MCF 10A (cell line): Measurements from ENCODE around the gene PLEKHA1. TPM values are rescaled to one million over a fixed set of nuclear protein-coding genes. Genes with fewer than 3 reads are reported as not detected.

Experiments used
- BruUV-seq: library from RNA; stranded (reverse); fragments of 400-500 nt; replicated peaks from 2 replicates; lab custom pipeline; 2021; lab: Mats Ljungman, UMichigan
- CTCF ChIA-PET: fragments of 300-600 bp; sonication (Branson Sonifier 250); formaldehyde crosslinking; extraction: SDS; loops from one replicate; lab custom pipeline; 2021; ENCODE audit warnings: antibody characterized with exemption, inconsistent platforms; lab: Yijun Ruan, JAX
- POLR2A ChIA-PET: fragments of 300-600, 350-650 bp; sonication (Branson Sonifier 250); formaldehyde crosslinking; extraction: SDS; loops from one replicate; lab custom pipeline; 2020; ENCODE audit warnings: antibody characterized with exemption, inconsistent platforms; lab: Yijun Ruan, JAX
- DNase-seq: peaks from one replicate; pipeline ENCODE4 v3.0.0-alpha.2; 2018; ENCODE audit not compliant: unreplicated experiment
- H3K27ac Mint-ChIP-seq: one replicate; pipeline ENCODE4 v1.8.0; 2022; ENCODE audit warnings: mild to moderate bottlenecking, low read depth, mixed read lengths; ENCODE audit not compliant: unreplicated experiment
- H3K27me3 Mint-ChIP-seq: one replicate; pipeline ENCODE4 v1.8.0; 2022; ENCODE audit warnings: mixed read lengths; ENCODE audit not compliant: insufficient read depth, unreplicated experiment
- H3K36me3 Mint-ChIP-seq: one replicate; pipeline ENCODE4 v1.8.0; 2022; ENCODE audit warnings: mild to moderate bottlenecking, moderate library complexity, mixed read lengths; ENCODE audit not compliant: insufficient read depth, unreplicated experiment
- H3K4me1 Mint-ChIP-seq: one replicate; pipeline ENCODE4 v1.8.0; 2022; ENCODE audit warnings: mixed read lengths; ENCODE audit not compliant: insufficient read depth, unreplicated experiment
- H3K4me3 Mint-ChIP-seq: one replicate; pipeline ENCODE4 v1.8.0; 2022; ENCODE audit warnings: mild to moderate bottlenecking, moderate library complexity, mixed read lengths; ENCODE audit not compliant: unreplicated experiment
- H3K9me3 Mint-ChIP-seq: one replicate; pipeline ENCODE4 v1.8.0; 2022; ENCODE audit warnings: mixed read lengths; ENCODE audit not compliant: unreplicated experiment
- CTCF ChIP-seq: fragments of 200-600 bp; IDR thresholded peaks from one replicate; pipeline ENCODE4 v1.8.0; 2022; ENCODE audit warnings: antibody characterized with exemption, mild to moderate bottlenecking; ENCODE audit not compliant: unreplicated experiment
- intact Hi-C: fragments of 100-400 bp; cut with micrococcal nuclease; formaldehyde crosslinking; loops from 2 replicates; pipeline ENCODE4 v1.14.1; 2022
- microRNA-seq: library from miRNA; unstranded; fragments of <30 nt; microRNA quantifications from one replicate; pipeline ENCODE4 v1.2.0, GENCODE V29; 2022
- total RNA-seq: library from RNA; stranded (reverse); gene quantifications from 2 replicates; pipeline ENCODE4 v1.2.3, GENCODE V29; 2022

The PLEKHA1 gene
- total RNA-seq, 1 experiment from 2014 or later, result 55.8 TPM

- ChIA-PET POLR2A (interaction anchor here (0.6 to 2.6 kb wide), 3 partner anchors 10 to 95 kb away, joined by 3 to 17 read pairs (median 3); no protein-coding TSS in a partner anchor), CTCF (interaction anchor here (1.2 kb wide), 2 partner anchors 10 to 86 kb away, joined by 3 to 7 read pairs; no protein-coding TSS in a partner anchor)
- DNase-seq, result no peak
- Mint-ChIP-seq H3K4me1 (peaks cover 21% of the 10 kb centered on the region), H3K9me3 (peaks cover 8% of the 10 kb centered on the region), H3K27ac (no peak overlapping the region), H3K4me3 (no peak overlapping the region), H3K27me3 (no peaks in the 10 kb centered on the region), H3K36me3 (peaks cover 27% of the 10 kb centered on the region)
- no TSS peak for BruUV-seq
- intact Hi-C loops, result no loop called here
- no peak for TF ChIP-seq CTCF
Measured at GRCh38 chr10:122478971-122479370, 104.5 kb downstream of the PLEKHA1 start.

GRCh38 chr10:122480146-122480833 is 105.8 kb downstream of the PLEKHA1 start:
- intact Hi-C loops, result no loop called here
- peaks cover 17% of the 10 kb centered on the region for H3K4me1 Mint-ChIP-seq
- no peak overlapping the region for H3K4me3 Mint-ChIP-seq
- POLR2A ChIA-PET, result interaction anchor here (1.0 to 3.7 kb wide), 5 partner anchors 11 to 94 kb away, joined by 3 to 17 read pairs (median 3); no protein-coding TSS in a partner anchor
- no peak overlapping the region for H3K27ac Mint-ChIP-seq
- H3K9me3 Mint-ChIP-seq, result peaks cover 8% of the 10 kb centered on the region
- no TSS peak for BruUV-seq
- H3K36me3 Mint-ChIP-seq, result peaks cover 17% of the 10 kb centered on the region
- no peak for TF ChIP-seq CTCF
- no peaks in the 10 kb centered on the region for H3K27me3 Mint-ChIP-seq
- DNase-seq, result no peak
- CTCF ChIA-PET, result interaction anchor here (0.9 to 1.1 kb wide), 2 partner anchors 11 to 15 kb away, joined by 3 to 5 read pairs; no protein-coding TSS in a partner anchor

- H3K27me3 Mint-ChIP-seq, result no peaks in the 10 kb centered on the region
- intact Hi-C loops, result no loop called here
- DNase-seq, result no peak
- H3K4me3 Mint-ChIP-seq, result no peak overlapping the region
- peaks cover 8% of the 10 kb centered on the region for H3K9me3 Mint-ChIP-seq
- TF ChIP-seq CTCF, result no peak
- H3K27ac Mint-ChIP-seq, result peak overlapping the region; percentile 19
- ChIA-PET CTCF (interaction anchor here (1.1 kb wide), 1 partner anchor 14 kb away, joined by 3 read pairs; no protein-coding TSS in a partner anchor), POLR2A (interaction anchor here (1.0 to 3.7 kb wide), 3 partner anchors 9 to 24 kb away, joined by 3 to 10 read pairs (median 3); no protein-coding TSS in a partner anchor)
- BruUV-seq, result no TSS peak
- H3K4me1 Mint-ChIP-seq, result peaks cover 9% of the 10 kb centered on the region
- H3K36me3 Mint-ChIP-seq, result peaks cover 10% of the 10 kb centered on the region
Measured at GRCh38 chr10:122481296-122482056, 107.0 kb downstream of the PLEKHA1 start.

Small RNA genes within 50 kb of the gene (microRNA-seq; reads per million reads assigned to microRNA genes)
- 0.40 reads per million for gene MIR3941

Other genes starting within 250 kb of the PLEKHA1 start
- 0.16 TPM in 1 of 2 replicates, not detected in the other for gene BTBD16, start 103.4 kb upstream of the PLEKHA1 start, total RNA-seq
- gene ARMS2, start 79.9 kb downstream of the PLEKHA1 start, total RNA-seq, result not detected in 2 replicates
- 157 and 175 TPM in 2 replicates for gene HTRA1, start 86.8 kb downstream of the PLEKHA1 start, total RNA-seq
- 4.4 and 7.6 TPM in 2 replicates for gene DMBT1, start 186.0 kb downstream of the PLEKHA1 start, total RNA-seq